ENCODE results near the gene RPEL1. TPM values are rescaled to one million over a fixed set of nuclear protein-coding genes. Genes with fewer than 3 reads are reported as not detected.

RPEL1 gene
- total RNA-seq, 4 donors from 2014 or later, result not detected

DNA sequence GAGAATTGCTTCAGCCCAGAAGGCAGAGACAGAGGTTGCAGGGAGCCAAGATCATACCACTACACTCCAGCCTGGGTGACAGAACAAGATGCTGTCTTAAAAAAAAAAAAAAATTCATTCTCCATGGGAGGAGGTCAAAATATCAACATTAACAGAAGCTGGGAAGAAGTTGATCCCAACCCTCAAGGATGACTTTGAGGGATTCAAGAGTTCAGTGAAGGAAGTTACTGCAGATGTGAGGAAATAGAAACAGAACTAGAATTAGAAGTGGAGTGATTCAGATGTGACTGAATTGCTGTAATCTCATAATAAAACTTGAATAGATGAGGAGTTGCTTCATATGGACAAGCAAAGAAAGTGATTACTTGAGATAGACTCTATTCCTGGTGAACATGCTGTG is 19.7 kb upstream of the RPEL1 start:
- Histone ChIP-seq H3K4me3 (no peak overlapping the region), H3K27me3 (no peaks in the 10 kb centered on the region), H3K27ac (peak overlapping the region; percentile 22 to 72 (median 57)), H3K9me3 (peaks cover 9 to 13% of the 10 kb centered on the region in 2 donors), H3K4me1 (peaks cover 4 to 38% (median 11%) of the 10 kb centered on the region in 4 donors), H3K36me3 (no peaks in the 10 kb centered on the region)
- in situ Hi-C loops (cut with MboI; ENCODE audit: low pct_ligation_motif_present in 1 of 4, low pct_unique_long_range_greater_than_20kb in 1 of 4, low sequenced_read_pairs in 3 of 4) (loop anchor here in 3 of 4 donors (25.0 kb wide), 3 partner anchors 114 to 314 kb away; partner anchors contain the start of gene CNNM2 (in 1 of the 3)), intact Hi-C loops (cut with DNase I; ENCODE audit: low total_unique reads) (no loop called here)
- TF ChIP-seq POLR2A (IDR thresholded peaks at IDR 0.05) (no peak), POLR2AphosphoS5 (IDR thresholded peaks at IDR 0.05) (peak in 1 of 3 donors; percentile 19), EP300 (IDR thresholded peaks at IDR 0.05; ENCODE audit: low read depth) (no peak)
- DNase-seq, result no peak

DNA sequence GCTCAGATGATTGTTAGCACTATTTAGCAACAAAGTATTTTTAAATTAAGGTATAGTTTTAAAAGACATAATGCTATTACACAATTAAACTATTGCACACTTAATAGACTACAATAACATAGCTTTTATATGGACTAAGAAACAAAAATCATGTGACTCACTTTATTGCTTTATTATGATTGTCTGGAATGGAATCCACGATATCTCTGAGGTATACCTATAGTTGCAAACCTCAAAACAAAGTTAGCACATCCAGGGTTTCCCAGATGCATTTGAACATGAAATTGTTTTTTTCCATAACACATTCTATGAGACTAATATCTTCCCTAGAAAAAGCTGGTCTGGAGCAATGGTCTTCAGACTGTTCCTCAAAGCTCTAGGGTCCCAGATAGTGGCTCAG is 18.3 kb upstream of the RPEL1 start:
- no peak for TF ChIP-seq POLR2A (IDR thresholded peaks at IDR 0.05)
- no peak for TF ChIP-seq POLR2AphosphoS5 (IDR thresholded peaks at IDR 0.05)
- TF ChIP-seq, protein P1, sequence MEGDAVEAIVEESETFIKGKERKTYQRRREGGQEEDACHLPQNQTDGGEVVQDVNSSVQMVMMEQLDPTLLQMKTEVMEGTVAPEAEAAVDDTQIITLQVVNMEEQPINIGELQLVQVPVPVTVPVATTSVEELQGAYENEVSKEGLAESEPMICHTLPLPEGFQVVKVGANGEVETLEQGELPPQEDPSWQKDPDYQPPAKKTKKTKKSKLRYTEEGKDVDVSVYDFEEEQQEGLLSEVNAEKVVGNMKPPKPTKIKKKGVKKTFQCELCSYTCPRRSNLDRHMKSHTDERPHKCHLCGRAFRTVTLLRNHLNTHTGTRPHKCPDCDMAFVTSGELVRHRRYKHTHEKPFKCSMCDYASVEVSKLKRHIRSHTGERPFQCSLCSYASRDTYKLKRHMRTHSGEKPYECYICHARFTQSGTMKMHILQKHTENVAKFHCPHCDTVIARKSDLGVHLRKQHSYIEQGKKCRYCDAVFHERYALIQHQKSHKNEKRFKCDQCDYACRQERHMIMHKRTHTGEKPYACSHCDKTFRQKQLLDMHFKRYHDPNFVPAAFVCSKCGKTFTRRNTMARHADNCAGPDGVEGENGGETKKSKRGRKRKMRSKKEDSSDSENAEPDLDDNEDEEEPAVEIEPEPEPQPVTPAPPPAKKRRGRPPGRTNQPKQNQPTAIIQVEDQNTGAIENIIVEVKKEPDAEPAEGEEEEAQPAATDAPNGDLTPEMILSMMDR (IDR thresholded peaks at IDR 0.05), result no peak
- no peak for TF ChIP-seq EP300 (IDR thresholded peaks at IDR 0.05; ENCODE audit: low read depth)
- Histone ChIP-seq H3K27ac (peak overlapping the region; percentile 16 to 72 (median 46)), H3K36me3 (no peaks in the 10 kb centered on the region), H3K4me3 (no peak overlapping the region), H3K9me3 (peaks cover 9 to 13% of the 10 kb centered on the region in 2 donors), H3K4me1 (peaks cover 4 to 38% (median 11%) of the 10 kb centered on the region in 4 donors), H3K27me3 (no peaks in the 10 kb centered on the region)
- in situ Hi-C loops (cut with MboI; ENCODE audit: low pct_ligation_motif_present in 1 of 4, low pct_unique_long_range_greater_than_20kb in 1 of 4, low sequenced_read_pairs in 3 of 4), result loop anchor here in 3 of 4 donors (25.0 kb wide), 3 partner anchors 115 to 315 kb away; partner anchors contain the start of gene CNNM2 (in 1 of the 3)
- WGBS, 2 donors (ENCODE audit: low coverage in 1 of 2), result 38 to 67% methylated on average over 1 of the region's 1 CpG
- no peak for DNase-seq
- intact Hi-C loops (cut with DNase I; ENCODE audit: low total_unique reads), result no loop called here

DNA sequence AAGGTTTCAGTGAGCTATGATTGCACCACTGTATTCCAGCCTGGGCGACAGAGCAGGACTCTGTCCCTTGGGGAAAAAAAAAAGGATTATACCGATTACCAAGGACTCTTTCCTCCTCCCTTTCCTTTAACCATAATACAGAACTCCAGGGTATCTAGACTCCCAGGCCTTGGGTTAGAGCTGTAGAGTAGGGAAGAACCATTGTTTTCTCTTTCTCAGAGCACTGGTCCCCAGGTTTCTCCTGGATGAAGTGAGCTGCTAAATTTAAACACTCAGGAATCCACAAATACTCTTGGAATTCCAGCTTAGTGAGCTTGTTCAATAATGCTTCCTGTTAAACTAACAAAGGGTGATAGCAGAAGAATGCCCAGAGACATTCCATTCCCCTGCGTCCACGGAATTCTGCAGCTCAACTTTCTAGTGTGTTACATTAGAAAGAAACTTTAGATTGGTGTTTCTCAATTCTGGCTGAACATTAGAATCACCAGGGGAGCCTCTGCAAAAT is 14.6 kb upstream of the RPEL1 start:
- 66 to 67% methylated on average over 4 of the region's 4 CpGs for WGBS, 2 donors (ENCODE audit: low coverage in 1 of 2)
- Histone ChIP-seq H3K9me3 (no peaks in the 10 kb centered on the region), H3K27me3 (no peaks in the 10 kb centered on the region), H3K4me3 (no peak overlapping the region), H3K4me1 (peaks cover 4 to 29% (median 9%) of the 10 kb centered on the region in 4 donors), H3K27ac (peak overlapping the region; percentile 13 to 43 (median 38)), H3K36me3 (no peaks in the 10 kb centered on the region)
- intact Hi-C loops (cut with DNase I; ENCODE audit: low total_unique reads) (no loop called here), in situ Hi-C loops (cut with MboI; ENCODE audit: low pct_ligation_motif_present in 1 of 4, low pct_unique_long_range_greater_than_20kb in 1 of 4, low sequenced_read_pairs in 3 of 4) (loop anchor here in 3 of 4 donors (25.0 kb wide), 3 partner anchors 119 to 319 kb away; partner anchors contain the start of gene CNNM2 (in 1 of the 3))
- DNase-seq, result no peak
- TF ChIP-seq POLR2AphosphoS5 (IDR thresholded peaks at IDR 0.05), result no peak
- TF ChIP-seq, protein P1 (IDR thresholded peaks at IDR 0.05), result no peak
- TF ChIP-seq POLR2A (IDR thresholded peaks at IDR 0.05), result no peak
- TF ChIP-seq EP300 (IDR thresholded peaks at IDR 0.05; ENCODE audit: low read depth), result no peak

DNA sequence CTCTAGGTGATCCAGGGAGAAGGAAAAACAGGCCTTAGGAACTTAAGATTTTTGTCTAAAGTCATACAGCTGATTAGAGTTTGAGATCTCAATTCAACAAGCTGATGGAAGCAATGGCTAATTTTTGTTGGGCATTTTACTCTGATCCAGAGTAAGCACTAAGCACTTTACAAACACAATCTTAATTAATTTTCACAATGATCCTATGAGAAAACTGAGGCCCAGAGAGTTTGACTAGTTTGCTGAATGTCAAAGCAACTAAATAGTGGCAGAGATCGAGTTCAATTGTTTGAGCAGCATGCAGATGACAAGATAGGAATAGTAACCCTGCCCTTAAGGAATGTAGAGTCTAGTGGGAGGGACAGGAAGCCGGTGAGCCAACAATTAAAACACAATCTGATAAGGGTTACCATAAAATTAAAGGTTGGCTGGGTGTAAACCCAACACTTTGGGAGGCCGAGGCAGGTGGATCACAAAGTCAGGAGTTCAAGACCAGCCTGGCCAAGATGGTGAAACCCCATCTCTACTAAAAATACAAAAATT is 13.5 kb upstream of the RPEL1 start:
- Histone ChIP-seq H3K4me3 (no peak overlapping the region), H3K9me3 (no peaks in the 10 kb centered on the region), H3K27me3 (no peaks in the 10 kb centered on the region), H3K36me3 (no peaks in the 10 kb centered on the region), H3K4me1 (peaks cover under 1 to 18% (median 9%) of the 10 kb centered on the region in 4 donors), H3K27ac (peak overlapping the region in 2 of 4 donors; percentile 28 to 38)
- no peak for TF ChIP-seq POLR2AphosphoS5 (IDR thresholded peaks at IDR 0.05)
- no peak for TF ChIP-seq EP300 (IDR thresholded peaks at IDR 0.05; ENCODE audit: low read depth)
- TF ChIP-seq, protein P1 (IDR thresholded peaks at IDR 0.05), result no peak
- TF ChIP-seq POLR2A (IDR thresholded peaks at IDR 0.05), result no peak
- 45 to 53% methylated on average over 3 of the region's 3 CpGs for WGBS, 2 donors (ENCODE audit: low coverage in 1 of 2)
- in situ Hi-C loops (cut with MboI; ENCODE audit: low pct_ligation_motif_present in 1 of 4, low pct_unique_long_range_greater_than_20kb in 1 of 4, low sequenced_read_pairs in 3 of 4) (loop anchor here in 3 of 4 donors (25.0 kb wide), 3 partner anchors 120 to 320 kb away; partner anchors contain the start of gene CNNM2 (in 1 of the 3)), intact Hi-C loops (cut with DNase I; ENCODE audit: low total_unique reads) (no loop called here)
- no peak for DNase-seq
